A673 (cell line): Measurements from ENCODE around the gene ROBO3. TPM values are rescaled to one million over a fixed set of nuclear protein-coding genes. Genes with fewer than 3 reads are reported as not detected.

Experiments used
- BruUV-seq: library from RNA; stranded (reverse); fragments of 400-500 nt; replicated peaks from 2 replicates; lab custom pipeline; 2021; lab: Mats Ljungman, UMichigan
- CTCF ChIA-PET: fragments of 300-600 bp; sonication (Branson Sonifier 250); formaldehyde crosslinking; loops from one replicate; lab custom pipeline; 2022; ENCODE audit warnings: antibody characterized with exemption; lab: Charles Lee
- POLR2A ChIA-PET: fragments of 300-600 bp; sonication (Branson Sonifier 250); formaldehyde crosslinking; loops from one replicate; lab custom pipeline; 2022; ENCODE audit warnings: antibody characterized with exemption; ENCODE audit not compliant: low non-redundant PET; lab: Charles Lee
- DNase-seq: peaks from one replicate; pipeline ENCODE4 v3.0.0-alpha.2; 2015; ENCODE audit warnings: low spot score
- H3K27ac ChIP-seq: fragments of 200-600 bp; sonication (generic); 2 replicates; pipeline ENCODE4 v1.5.1; 2016; ENCODE audit warnings: mixed run types, low read depth, mild to moderate bottlenecking, mixed read lengths, antibody characterized with exemption, low read length; ENCODE audit not compliant: poor library complexity, severe bottlenecking
- H3K27me3 ChIP-seq: fragments of 200-600 bp; sonication (generic); replicated peaks from 2 replicates; pipeline ENCODE4 v1.6.1; 2017; ENCODE audit warnings: mixed run types, low read depth, mild to moderate bottlenecking, mixed read lengths, antibody characterized with exemption, low read length; ENCODE audit not compliant: insufficient read depth, poor library complexity
- H3K36me3 ChIP-seq: fragments of 200-600 bp; sonication (generic); 2 replicates; pipeline ENCODE4 v1.6.1; 2016; ENCODE audit warnings: mixed run types, mild to moderate bottlenecking, mixed read lengths, antibody characterized with exemption, low read length; ENCODE audit not compliant: insufficient read depth, poor library complexity, severe bottlenecking
- H3K4me1 ChIP-seq: fragments of 200-600 bp; sonication (generic); 2 replicates; pipeline ENCODE4 v1.6.1; 2017; ENCODE audit warnings: mixed run types, mild to moderate bottlenecking, mixed read lengths, antibody characterized with exemption, low read length; ENCODE audit not compliant: insufficient read depth, poor library complexity, severe bottlenecking
- H3K4me3 ChIP-seq: fragments of 200-600 bp; sonication (generic); 2 replicates; pipeline ENCODE4 v1.5.1; 2016; ENCODE audit warnings: low read depth, mixed run types, mild to moderate bottlenecking, mixed read lengths, low read length; ENCODE audit not compliant: poor library complexity, severe bottlenecking
- H3K9me3 ChIP-seq: fragments of 200-600 bp; sonication (generic); 2 replicates; pipeline ENCODE4 v1.6.1; 2016; ENCODE audit warnings: mixed run types, low read depth, mild to moderate bottlenecking, mixed read lengths, antibody characterized with exemption, low read length; ENCODE audit not compliant: poor library complexity, severe bottlenecking
- EZH2 ChIP-seq: fragments of 200-600 bp; sonication (generic); IDR thresholded peaks from 2 replicates; pipeline ENCODE4 v1.6.1; 2017; ENCODE audit warnings: borderline replicate concordance, low read depth, mild to moderate bottlenecking, mixed read lengths, antibody characterized with exemption, low read length; ENCODE audit not compliant: poor library complexity, severe bottlenecking
- intact Hi-C: fragments of 100-400 bp; cut with micrococcal nuclease; formaldehyde crosslinking; loops from one replicate; pipeline ENCODE4 v1.10.0; 2022; ENCODE audit not compliant: unreplicated experiment
- total RNA-seq: library from RNA; stranded (reverse); gene quantifications from 2 replicates; pipeline ENCODE4 v1.2.3, GENCODE V29; 2021
- TF ChIP-seq, protein P1 (sequence below): fragments of 300-800, 200-600 bp; sonication (generic); conservative IDR thresholded peaks from 2 replicates; pipeline ENCODE4 v1.5.1; 2017; ENCODE audit warnings: low read depth, mild to moderate bottlenecking, antibody characterized with exemption, low read length, moderate library complexity, mixed read lengths

Gene ROBO3
- total RNA-seq, 1 experiment from 2014 or later = 2.3 TPM

DNA sequence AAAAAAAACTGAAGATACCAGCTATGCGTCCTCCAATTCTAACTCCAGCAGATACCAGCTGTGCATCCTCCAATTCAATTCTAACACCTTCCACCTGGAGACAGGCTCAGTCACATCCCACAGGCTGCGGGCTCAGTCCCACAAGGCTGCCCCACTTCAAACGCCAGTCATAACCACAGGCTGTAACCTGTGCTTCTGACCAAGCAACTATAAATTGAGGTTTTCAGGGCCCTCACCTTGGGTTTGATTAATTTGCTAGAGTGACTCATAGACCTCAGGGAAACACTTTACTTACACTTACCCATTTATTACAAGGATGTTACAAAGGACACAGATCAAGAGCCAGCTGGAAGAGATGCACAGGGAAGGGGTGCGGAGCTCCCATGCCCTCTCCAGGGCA, 32.7 kb upstream of the ROBO3 start:
- CTCF ChIA-PET = no interaction called here
- Histone ChIP-seq H3K27me3 (no peaks in the 10 kb centered on the region), H3K27ac (no peak overlapping the region), H3K4me3 (no peak overlapping the region), H3K4me1 (peaks cover 3% of the 10 kb centered on the region), H3K9me3 (no peaks in the 10 kb centered on the region), H3K36me3 (no peaks in the 10 kb centered on the region)
- BruUV-seq = no TSS peak
- POLR2A ChIA-PET = no interaction called here
- TF ChIP-seq, protein P1, sequence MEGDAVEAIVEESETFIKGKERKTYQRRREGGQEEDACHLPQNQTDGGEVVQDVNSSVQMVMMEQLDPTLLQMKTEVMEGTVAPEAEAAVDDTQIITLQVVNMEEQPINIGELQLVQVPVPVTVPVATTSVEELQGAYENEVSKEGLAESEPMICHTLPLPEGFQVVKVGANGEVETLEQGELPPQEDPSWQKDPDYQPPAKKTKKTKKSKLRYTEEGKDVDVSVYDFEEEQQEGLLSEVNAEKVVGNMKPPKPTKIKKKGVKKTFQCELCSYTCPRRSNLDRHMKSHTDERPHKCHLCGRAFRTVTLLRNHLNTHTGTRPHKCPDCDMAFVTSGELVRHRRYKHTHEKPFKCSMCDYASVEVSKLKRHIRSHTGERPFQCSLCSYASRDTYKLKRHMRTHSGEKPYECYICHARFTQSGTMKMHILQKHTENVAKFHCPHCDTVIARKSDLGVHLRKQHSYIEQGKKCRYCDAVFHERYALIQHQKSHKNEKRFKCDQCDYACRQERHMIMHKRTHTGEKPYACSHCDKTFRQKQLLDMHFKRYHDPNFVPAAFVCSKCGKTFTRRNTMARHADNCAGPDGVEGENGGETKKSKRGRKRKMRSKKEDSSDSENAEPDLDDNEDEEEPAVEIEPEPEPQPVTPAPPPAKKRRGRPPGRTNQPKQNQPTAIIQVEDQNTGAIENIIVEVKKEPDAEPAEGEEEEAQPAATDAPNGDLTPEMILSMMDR = no peak
- TF ChIP-seq EZH2 = no peak
- intact Hi-C loops = no loop called here
- DNase-seq = no peak

DNA sequence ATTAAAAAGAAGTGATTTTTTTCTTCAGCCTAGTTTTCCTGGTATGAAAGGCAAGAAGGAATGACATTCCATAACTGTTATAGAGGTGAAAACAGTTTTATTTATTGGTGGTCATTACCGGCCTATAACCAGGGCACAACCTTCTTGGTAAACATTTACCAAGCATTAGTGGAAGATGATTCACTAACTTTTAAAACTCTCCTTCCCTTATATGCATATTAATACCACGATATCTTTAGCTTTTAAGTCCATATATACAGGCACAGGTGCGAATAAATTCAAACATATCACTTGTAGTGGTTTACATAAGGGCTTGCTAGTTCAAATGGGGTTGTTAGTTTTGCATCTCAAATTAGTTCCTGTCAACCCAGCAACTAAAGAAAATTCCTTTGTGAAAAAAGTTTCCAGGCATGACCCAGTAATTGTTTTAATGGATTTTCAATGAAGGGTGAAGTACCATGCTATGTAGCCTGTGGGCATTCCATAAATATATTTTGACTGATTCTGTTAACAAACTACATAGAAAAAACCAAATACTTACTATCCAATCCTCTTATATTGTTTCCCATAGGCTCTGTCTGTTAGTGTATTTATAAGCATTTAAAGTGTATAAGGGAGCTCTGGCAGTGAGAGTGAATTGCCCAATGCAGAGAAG, 30.6 kb upstream of the ROBO3 start:
- no peaks in the 10 kb centered on the region for H3K9me3 ChIP-seq
- intact Hi-C loops = loop anchor here (5.0 kb wide), 1 partner anchor 417 kb away; no protein-coding TSS in a partner anchor
- H3K27ac ChIP-seq = no peak overlapping the region
- ChIA-PET CTCF (no interaction called here), POLR2A (no interaction called here)
- no peak for DNase-seq
- H3K4me1 ChIP-seq = peaks cover 12% of the 10 kb centered on the region
- no TSS peak for BruUV-seq
- H3K36me3 ChIP-seq = no peaks in the 10 kb centered on the region
- H3K4me3 ChIP-seq = no peak overlapping the region
- peaks cover 21% of the 10 kb centered on the region for H3K27me3 ChIP-seq
- TF ChIP-seq EZH2 = no peak
- TF ChIP-seq, protein P1 = no peak

DNA sequence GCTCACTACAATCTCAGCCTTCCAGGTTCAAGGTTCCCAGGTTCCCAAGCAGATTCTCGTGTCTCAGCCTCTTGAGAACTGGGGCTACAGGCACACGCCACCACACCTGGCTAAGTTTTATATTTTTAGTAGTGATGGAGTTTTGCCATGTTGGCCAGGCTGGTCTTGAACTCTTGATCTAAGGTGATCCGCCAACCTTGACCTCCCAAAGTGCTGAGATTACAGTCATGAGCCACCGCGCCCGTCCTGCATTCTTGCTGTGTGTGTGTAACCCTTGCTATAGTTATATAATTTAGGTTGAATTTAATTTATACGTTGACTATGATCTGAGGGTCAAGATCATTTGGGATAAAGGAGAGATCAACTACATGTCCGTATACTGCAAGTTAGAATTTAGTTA, 29.3 kb upstream of the ROBO3 start:
- Histone ChIP-seq H3K4me3 (no peak overlapping the region), H3K27me3 (peaks cover 33% of the 10 kb centered on the region), H3K9me3 (no peaks in the 10 kb centered on the region), H3K4me1 (peaks cover 12% of the 10 kb centered on the region), H3K27ac (no peak overlapping the region), H3K36me3 (no peaks in the 10 kb centered on the region)
- ChIA-PET POLR2A (no interaction called here), CTCF (interaction anchor here (0.6 to 2.1 kb wide), 6 partner anchors 30 to 419 kb away, joined by 3 to 16 read pairs (median 8); partner anchors contain the start of genes SIAE and SPA17)
- no peak for TF ChIP-seq EZH2
- TF ChIP-seq, protein P1 = no peak
- no TSS peak for BruUV-seq
- no peak for DNase-seq
- intact Hi-C loops = loop anchor here (2.0 to 5.0 kb wide), 2 partner anchors 73 to 419 kb away; partner anchors contain the start of gene ESAM
